Measurements from ENCODE around the gene MPZL1.

The MPZL1 gene

GRCh38 chr1:167752219-167752985 is 30.6 kb downstream of the MPZL1 start:
- DNase-seq, result no peak

GRCh38 chr1:167755654-167756053 is 33.9 kb downstream of the MPZL1 start:
- no peak for DNase-seq

- peak; percentile 11 for DNase-seq
Observed at GRCh38 chr1:167756730-167757405, 35.1 kb downstream of the MPZL1 start.

GRCh38 chr1:167757433-167758309 is 35.9 kb downstream of the MPZL1 start:
- DNase-seq, result no peak

GRCh38 chr1:167761400-167761799 is 39.6 kb downstream of the MPZL1 start:
- DNase-seq, result peak; percentile 51

GRCh38 chr1:167762061-167762746 is 40.4 kb downstream of the MPZL1 start:
- no peak for DNase-seq

- DNase-seq, result peak; percentile 41
Observed at GRCh38 chr1:167763525-167764220, 41.9 kb downstream of the MPZL1 start.

GRCh38 chr1:167764458-167765330 is 42.9 kb downstream of the MPZL1 start:
- DNase-seq, result no peak

- DNase-seq, result no peak
Observed at GRCh38 chr1:167765496-167765895, 43.7 kb downstream of the MPZL1 start.

- no peak for DNase-seq
Observed at GRCh38 chr1:167766538-167766937, 44.8 kb downstream of the MPZL1 start.

GRCh38 chr1:167767761-167768160 is 46.0 kb downstream of the MPZL1 start:
- DNase-seq, result no peak

- DNase-seq, result peak; percentile 91
Observed at GRCh38 chr1:167770127-167770526, 48.3 kb downstream of the MPZL1 start.

GRCh38 chr1:167772436-167772835 is 50.7 kb downstream of the MPZL1 start:
- no peak for DNase-seq

GRCh38 chr1:167773516-167773915 is 51.7 kb downstream of the MPZL1 start:
- DNase-seq, result no peak

- DNase-seq, result no peak
Observed at GRCh38 chr1:167774710-167775109, 52.9 kb downstream of the MPZL1 start.

- DNase-seq, result no peak
Observed at GRCh38 chr1:167775178-167775577, 53.4 kb downstream of the MPZL1 start.

- DNase-seq, result no peak
Observed at GRCh38 chr1:167776151-167776550, 54.4 kb downstream of the MPZL1 start.

- DNase-seq, result no peak
Observed at GRCh38 chr1:167776616-167777268, 55.0 kb downstream of the MPZL1 start.

GRCh38 chr1:167777269-167777650 is 55.5 kb downstream of the MPZL1 start:
- no peak for DNase-seq

GRCh38 chr1:167781558-167781957 is 59.8 kb downstream of the MPZL1 start:
- no peak for DNase-seq

GRCh38 chr1:167782946-167783345 is 61.2 kb downstream of the MPZL1 start:
- DNase-seq, result no peak
